GM23338 (cell line): Measurements from ENCODE around the gene ZNF664. TPM values are rescaled to one million over a fixed set of nuclear protein-coding genes. Genes with fewer than 3 reads are reported as not detected.

Source experiments
- ATAC-seq: fragments of 200-7000 bp; cut with Tn5 transposase; 3 replicates; pipeline ENCODE4 v1.9.1; 2020
- DNase-seq: peaks from one replicate; pipeline ENCODE4 v3.0.0-alpha.2; 2015; ENCODE audit warnings: low spot score
- H2AFZ ChIP-seq: fragments of 200-600 bp; sonication (generic); 2 replicates; pipeline ENCODE4 v1.8.0; 2016; ENCODE audit warnings: antibody characterized with exemption, mild to moderate bottlenecking, moderate library complexity
- H3F3A ChIP-seq: fragments of 200-600 bp; sonication (generic); replicated peaks from 2 replicates; pipeline ENCODE4 v1.8.0; 2017; ENCODE audit warnings: antibody characterized with exemption, mixed run types, low read depth
- H3K27ac ChIP-seq: fragments of 200-600 bp; sonication (generic); 2 replicates; pipeline ENCODE4 v1.6.1; 2016; ENCODE audit warnings: low read depth
- H3K27me3 ChIP-seq: fragments of 200-600 bp; sonication (generic); 2 replicates; pipeline ENCODE4 v1.8.0; 2016; ENCODE audit warnings: mild to moderate bottlenecking, mixed run types, moderate library complexity; ENCODE audit not compliant: insufficient read depth
- H3K36me3 ChIP-seq: fragments of 200-600 bp; sonication (generic); 2 replicates; pipeline ENCODE4 v1.8.0; 2016; ENCODE audit warnings: mild to moderate bottlenecking; ENCODE audit not compliant: insufficient read depth
- H3K4me1 ChIP-seq: fragments of 200-600 bp; sonication (generic); 2 replicates; pipeline ENCODE4 v1.8.0; 2016; ENCODE audit warnings: mild to moderate bottlenecking, moderate library complexity; ENCODE audit not compliant: insufficient read depth
- H3K4me2 ChIP-seq: fragments of 200-600 bp; sonication (generic); 2 replicates; pipeline ENCODE4 v1.7.1; 2017; ENCODE audit warnings: mixed run types
- H3K4me3 ChIP-seq: fragments of 200-600 bp; sonication (generic); 2 replicates; pipeline ENCODE4 v1.6.1; 2016; ENCODE audit warnings: mixed run types
- H3K79me2 ChIP-seq: fragments of 200-600 bp; sonication (generic); replicated peaks from 2 replicates; pipeline ENCODE4 v1.8.0; 2017; ENCODE audit warnings: mild to moderate bottlenecking; ENCODE audit not compliant: insufficient read depth
- H3K9me2 ChIP-seq: fragments of 200-600 bp; sonication (generic); 2 replicates; pipeline ENCODE4 v1.8.0; 2017; ENCODE audit not compliant: insufficient read depth
- H4K20me1 ChIP-seq: fragments of 200-600 bp; sonication (generic); replicated peaks from 2 replicates; pipeline ENCODE4 v1.8.0; 2017; ENCODE audit warnings: mild to moderate bottlenecking; ENCODE audit not compliant: insufficient read depth
- H3K27ac Mint-ChIP-seq: 2 replicates; pipeline ENCODE4 v1.8.0; 2020; ENCODE audit warnings: inconsistent platforms, mild to moderate bottlenecking, moderate library complexity, mixed read lengths
- H3K27me3 Mint-ChIP-seq: 3 replicates; pipeline ENCODE4 v1.8.0; 2022; ENCODE audit warnings: low read depth, mild to moderate bottlenecking, moderate library complexity, mixed read lengths, inconsistent platforms; ENCODE audit not compliant: insufficient read depth, poor library complexity
- H3K36me3 Mint-ChIP-seq: 3 replicates; pipeline ENCODE4 v1.8.0; 2021; ENCODE audit warnings: low read depth, mild to moderate bottlenecking, inconsistent platforms, moderate library complexity, mixed read lengths
- H3K4me1 Mint-ChIP-seq: 3 replicates; pipeline ENCODE4 v1.8.0; 2020; ENCODE audit warnings: mild to moderate bottlenecking, inconsistent platforms, mixed read lengths
- H3K4me3 Mint-ChIP-seq: 3 replicates; pipeline ENCODE4 v1.8.0; 2021; ENCODE audit warnings: moderate library complexity, mild to moderate bottlenecking, inconsistent platforms, mixed read lengths
- H3K9me3 Mint-ChIP-seq: 3 replicates; pipeline ENCODE4 v1.8.0; 2020; ENCODE audit warnings: moderate library complexity, mild to moderate bottlenecking, inconsistent platforms, mixed read lengths
- CTCF ChIP-seq, 2 experiments: fragments of 200-600 bp in 1 of 2; sonication (generic) in 1 of 2; conservative IDR thresholded peaks; 2 replicates each; pipeline versions ENCODE4 v1.5.1 to v1.6.1; 2016 to 2017; ENCODE audit warnings: antibody characterized with exemption in 2 of 2, low read depth in 2 of 2, mild to moderate bottlenecking in 2 of 2, moderate library complexity in 1 of 2
- ETS1 ChIP-seq: IDR thresholded peaks from 2 replicates; pipeline ENCODE4 v1.6.1; 2016; ENCODE audit warnings: antibody characterized with exemption
- POLR2AphosphoS5 ChIP-seq: IDR thresholded peaks from 2 replicates; pipeline ENCODE4 v1.6.1; 2016; ENCODE audit warnings: antibody characterized with exemption, low read depth
- STAT1 ChIP-seq: IDR thresholded peaks from one replicate; pipeline ENCODE4 v1.6.1; 2016; ENCODE audit warnings: antibody characterized with exemption; ENCODE audit not compliant: unreplicated experiment
- long read RNA-seq: library from polyadenylated mRNA; unstranded; transcript quantifications from one replicate; pipeline ENCODE4 v2.0.0, GENCODE V29; 2020; ENCODE audit not compliant: unreplicated experiment
- polyA plus RNA-seq: library from polyadenylated mRNA; unstranded; fragments of >200 nt; fragmentation: Nextera tagmentation; extraction: Ambion mirVana; gene quantifications from 2 replicates; pipeline ENCODE4 v1.2.1, GENCODE V29; 2016
- total RNA-seq: library from RNA; depleted of rRNA; stranded (reverse); fragments of >200 nt; shearing (Covaris generic); gene quantifications from 2 replicates; pipeline ENCODE4 v1.2.3, GENCODE V29; 2014; rRNA removed

Gene ZNF664
- total RNA-seq (35.2 and 89.2 TPM in 2 replicates), polyA plus RNA-seq (8.1 and 9.7 TPM in 2 replicates)
- long read RNA-seq, full-length matches to known transcripts = 2 of 3 reads
- long read RNA-seq, partial matches to known transcripts = 1 of 3 reads
- long read RNA-seq, other reads (novel, unspliced or antisense) = 0 of 3 reads

GRCh38 chr12:123972457-123973401 is at the start of gene ZNF664, which contains the start of gene CCDC92:
Gene ZNF664 (plus strand): TSS chr12:123973215. CDS start chr12:124012145, 38,930 bp downstream.
Gene CCDC92 (minus strand): TSS chr12:123972831. CDS start chr12:123944305, 28,526 bp downstream.
- peak within 1 kb of the TSS; percentile 85 for H3K4me2 ChIP-seq
- peaks cover 15% of the 10 kb centered on the region for H3K4me1 Mint-ChIP-seq
- H3K4me3 ChIP-seq = peak within 1 kb of the TSS; percentile 59
- H3K27me3 ChIP-seq = peaks cover 77% of the 10 kb centered on the region
- peaks cover 16% of the 10 kb centered on the region for H3F3A ChIP-seq
- ATAC-seq (peak; percentile 64), DNase-seq (peak; percentile 93)
- TF ChIP-seq STAT1 (no peak), CTCF (conservative IDR thresholded peaks at IDR 0.05; ENCODE audit: low read depth in 2 of 2) (peak in 1 of 2 experiments; percentile 39; a peak in 2 of 4 replicates), POLR2AphosphoS5 (peak; percentile 63)
- peak within 1 kb of the TSS; percentile 89 for H3K4me3 Mint-ChIP-seq
- no peaks in the 10 kb centered on the region for H3K79me2 ChIP-seq
- peaks cover 14% of the 10 kb centered on the region for H3K4me1 ChIP-seq
- peaks cover 57% of the 10 kb centered on the region for H3K27me3 Mint-ChIP-seq
- peaks cover 30% of the 10 kb centered on the region for H3K36me3 Mint-ChIP-seq
- H3K27ac ChIP-seq = no peak within 1 kb of the TSS
- H3K9me3 Mint-ChIP-seq = no peaks in the 10 kb centered on the region
- H3K36me3 ChIP-seq = no peaks in the 10 kb centered on the region
- peaks cover 59% of the 10 kb centered on the region for H4K20me1 ChIP-seq
- no peak within 1 kb of the TSS for H3K27ac Mint-ChIP-seq
- no peaks in the 10 kb centered on the region for H3K9me2 ChIP-seq
- H2AFZ ChIP-seq = peak within 1 kb of the TSS; percentile 11; the same call in 1 of the 2 replicates

GRCh38 chr12:123923927-123924326 is 49.1 kb upstream of the ZNF664 start:
- H3K9me3 Mint-ChIP-seq = no peaks in the 10 kb centered on the region

More at GRCh38 chr12:123923927-123924326, 49.1 kb upstream of the ZNF664 start:
- Histone ChIP-seq H3K36me3 (no peaks in the 10 kb centered on the region), H3K79me2 (no peaks in the 10 kb centered on the region), H3F3A (no peaks in the 10 kb centered on the region), H4K20me1 (no peaks in the 10 kb centered on the region), H3K4me1 (no peaks in the 10 kb centered on the region), H2AFZ (no peak overlapping the region), H3K4me3 (no peak overlapping the region), H3K4me2 (no peak overlapping the region), H3K27ac (no peak overlapping the region), H3K27me3 (no peaks in the 10 kb centered on the region), H3K9me2 (no peaks in the 10 kb centered on the region)
- TF ChIP-seq ETS1 = no peak
- peaks cover 15% of the 10 kb centered on the region for H3K27me3 Mint-ChIP-seq
- DNase-seq = no peak
- no peaks in the 10 kb centered on the region for H3K36me3 Mint-ChIP-seq
- no peaks in the 10 kb centered on the region; the same call in 2 of the 3 replicates for H3K4me1 Mint-ChIP-seq
- no peak overlapping the region for H3K27ac Mint-ChIP-seq
- no peak for ATAC-seq
- H3K4me3 Mint-ChIP-seq = no peak overlapping the region
